GM12878 (cell line): ENCODE results near the gene AGBL4. TPM values are rescaled to one million over a fixed set of nuclear protein-coding genes. Genes with fewer than 3 reads are reported as not detected.

Experiments used
- ATAC-seq: fragments of 200-7000 bp; cut with Tn5 transposase; 3 replicates; pipeline ENCODE4 v1.9.1; 2020; ENCODE audit warnings: mild to moderate bottlenecking, moderate library complexity
- BruUV-seq: library from RNA; stranded (reverse); fragments of 400-500 nt; replicated peaks from 2 replicates; lab custom pipeline; 2021; lab: Mats Ljungman, UMichigan
- CTCF ChIA-PET: fragments of 300-600 bp; sonication (Branson Sonifier 250); formaldehyde crosslinking; extraction: SDS; loops from one replicate; lab custom pipeline; 2021; ENCODE audit warnings: inconsistent platforms; lab: Yijun Ruan, JAX
- POLR2A ChIA-PET: fragments of 350-600 bp; formaldehyde crosslinking; extraction: SDS; loops from one replicate; lab custom pipeline; 2021; ENCODE audit warnings: inconsistent platforms; lab: Charles Lee
- RAD21 ChIA-PET: fragments of 300-600 bp; sonication (Branson Sonifier 250); formaldehyde crosslinking; loops from one replicate; lab custom pipeline; 2023; ENCODE audit warnings: antibody characterized with exemption; ENCODE audit not compliant: unreplicated experiment; lab: Charles Lee
- SMC1A ChIA-PET: fragments of 300-600 bp; sonication (Branson Sonifier 250); formaldehyde crosslinking; loops from one replicate; lab custom pipeline; 2023; ENCODE audit not compliant: unreplicated experiment, uncharacterized antibody; lab: Charles Lee
- DNase-seq: peaks from one replicate; pipeline ENCODE4 v3.0.0-alpha.2; 2011; ENCODE audit warnings: low read depth, low spot score
- FAIRE-seq: peaks from 3 replicates; lab custom pipeline; 2011; peaks lifted over from hg19 to GRCh38; lab: Jason Lieb, UNC
- H2AFZ ChIP-seq: 2 replicates; pipeline ENCODE4 v1.6.0; 2011; ENCODE audit warnings: low read depth, low read length, control low read depth; ENCODE audit not compliant: control insufficient read depth
- H3K27ac ChIP-seq: 2 replicates; pipeline ENCODE4 v1.5.1; 2011; ENCODE audit warnings: control low read depth; ENCODE audit not compliant: control insufficient read depth, insufficient read depth
- H3K27me3 ChIP-seq, 2 experiments: replicated peaks in 1 of 2; 2 replicates each; pipeline versions ENCODE4 v1.6.0 to v1.6.1; 2011; ENCODE audit warnings: low read length in 1 of 2; ENCODE audit not compliant: control insufficient read depth in 2 of 2, insufficient read depth in 2 of 2
- H3K36me3 ChIP-seq, 2 experiments: 2 replicates each; pipeline ENCODE4 v1.5.1; 2011; ENCODE audit warnings: low read length in 1 of 2; ENCODE audit not compliant: control insufficient read depth in 2 of 2, insufficient read depth in 2 of 2
- H3K4me1 ChIP-seq: 2 replicates; pipeline ENCODE4 v1.6.1; 2011; ENCODE audit warnings: mild to moderate bottlenecking, low read length, moderate library complexity, mixed read lengths; ENCODE audit not compliant: control insufficient read depth, insufficient read depth
- H3K4me2 ChIP-seq: 2 replicates; pipeline ENCODE4 v1.6.0; 2011; ENCODE audit warnings: control low read depth; ENCODE audit not compliant: control insufficient read depth, insufficient read depth
- H3K4me3 ChIP-seq: fragments of 200-600 bp; sonication (generic); 2 replicates; pipeline ENCODE4 v1.5.1; 2016
- H3K79me2 ChIP-seq: 2 replicates; pipeline ENCODE4 v1.6.0; 2011; ENCODE audit warnings: low read length; ENCODE audit not compliant: control insufficient read depth, insufficient read depth
- H3K9ac ChIP-seq: 2 replicates; pipeline ENCODE4 v1.8.0; 2011; ENCODE audit warnings: low read length, control low read depth, mixed read lengths; ENCODE audit not compliant: control insufficient read depth, insufficient read depth
- H3K9me3 ChIP-seq: replicated peaks from 3 replicates; pipeline ENCODE4 v1.5.1; 2011; ENCODE audit warnings: mild to moderate bottlenecking, low read length; ENCODE audit not compliant: control insufficient read depth, insufficient read depth
- H4K20me1 ChIP-seq: 2 replicates; pipeline ENCODE4 v1.6.0; 2011; ENCODE audit not compliant: control insufficient read depth, insufficient read depth
- BCL11A ChIP-seq: IDR thresholded peaks from 2 replicates; pipeline ENCODE4 v1.6.1; 2011; ENCODE audit warnings: low read depth, low read length
- CEBPB ChIP-seq, 2 experiments: fragments of 150-350 bp in 1 of 2; IDR thresholded peaks; 2 replicates each; pipeline ENCODE4 v1.6.1; 2012 to 2014; ENCODE audit warnings: low read depth in 2 of 2, low read length in 2 of 2, borderline replicate concordance in 1 of 2, inconsistent platforms in 1 of 2
- EGR1 ChIP-seq, 2 experiments: IDR thresholded peaks; 1 replicate in 1 of 2; 2 replicates in 1 of 2; pipeline ENCODE4 v1.6.1; 2011 to 2012; ENCODE audit warnings: low read depth in 2 of 2, low read length in 2 of 2, borderline replicate concordance in 1 of 2, mild to moderate bottlenecking in 1 of 2, moderate library complexity in 1 of 2
- NR2F1 ChIP-seq: fragments of 450-650 bp; conservative IDR thresholded peaks from 2 replicates; pipeline ENCODE4 v1.6.1; 2017; ENCODE audit warnings: mild to moderate bottlenecking
- POLR2A ChIP-seq: IDR thresholded peaks from 2 replicates; pipeline ENCODE4 v1.6.1; 2011; ENCODE audit warnings: low read depth, mild to moderate bottlenecking, low read length
- RB1 ChIP-seq: fragments of 450-650 bp; formaldehyde crosslinking; IDR thresholded peaks from 2 replicates; pipeline ENCODE4 v1.6.1; 2017; ENCODE audit warnings: mild to moderate bottlenecking, borderline replicate concordance
- SMAD1 ChIP-seq: fragments of 450-650 bp; IDR thresholded peaks from 2 replicates; pipeline ENCODE4 v1.6.1; 2018; ENCODE audit warnings: mild to moderate bottlenecking, low read depth; ENCODE audit not compliant: partially characterized antibody
- STAT3 ChIP-seq: IDR thresholded peaks from 2 replicates; pipeline ENCODE4 v1.6.1; 2011; ENCODE audit warnings: low read depth, low read length, improper control_type of control experiment
- SUZ12 ChIP-seq: fragments of 200-600 bp; sonication (generic); IDR thresholded peaks from one replicate; pipeline ENCODE4 v1.6.1; 2018; ENCODE audit warnings: antibody characterized with exemption, mild to moderate bottlenecking; ENCODE audit not compliant: unreplicated experiment
- ZNF274 ChIP-seq: IDR thresholded peaks from one replicate; pipeline ENCODE4 v1.8.0; 2011; ENCODE audit not compliant: insufficient read length, insufficient read depth
- WGBS: methylation state at CpG from one replicate; pipeline ENCODE4 v1.1.6; 2016; ENCODE audit warnings: low lambda C conversion rate; ENCODE audit not compliant: insufficient replicate concordance, insufficient coverage; ENCODE audit errors: missing lambda C conversion rate; 5-methylcytosine and 5-hydroxymethylcytosine counted together
- in situ Hi-C: fragments of 300-500 bp; cut with MboI; formaldehyde crosslinking; loops from 9 replicates; pipeline ENCODE4 v1.14.3; 2018; ENCODE audit warnings: mixed read lengths
- intact Hi-C: fragments of 100-400 bp; cut with micrococcal nuclease; formaldehyde crosslinking; loops from one replicate; pipeline ENCODE4 v1.14.2; 2022; ENCODE audit not compliant: unreplicated experiment
- polyA plus RNA-seq, 11 experiments: library from polyadenylated mRNA; depleted of rRNA in 4 of 11; unstranded in 6 of 11; stranded (reverse) in 5 of 11; fragments of >200 nt; fragmentation: Nextera tagmentation in 4 of 11; fragmentation: Illumina TruSeq in 1 of 11; extraction: Ambion mirVana in 4 of 11; extraction: Trizol in 1 of 11; gene quantifications; 1 replicate in 1 of 11; 2 replicates in 10 of 11; pipeline versions ENCODE4 v1.2.1 to v1.2.3, GENCODE V29; 2011 to 2016; ENCODE audit warnings: inconsistent platforms in 2 of 11, missing spikeins in 2 of 11, low read depth in 1 of 11
- total RNA-seq, 4 experiments: library from RNA; depleted of rRNA in 3 of 4; stranded (reverse); fragments of >200 nt in 3 of 4; fragmentation: Illumina TruSeq in 1 of 4; extraction: Trizol in 1 of 4; gene quantifications; 2 replicates each; pipeline versions ENCODE4 v1.2.1 to v1.2.3, GENCODE V29; 2013 to 2021
- TF ChIP-seq, protein P1 (sequence below): fragments of 450-650 bp; conservative IDR thresholded peaks from 2 replicates; pipeline ENCODE4 v1.6.1; 2017; ENCODE audit warnings: mild to moderate bottlenecking, moderate library complexity
- TF ChIP-seq, protein P2 (sequence below): fragments of 450-650 bp; formaldehyde crosslinking; IDR thresholded peaks from 2 replicates; pipeline ENCODE4 v1.4.0; 2020; ENCODE audit warnings: mild to moderate bottlenecking, moderate library complexity

Gene AGBL4
- total and polyA plus RNA-seq, 10 of the 15 experiments (the other 5 are each of a cell fraction or from before 2014, with no cell fraction given), result 0.31 TPM; not detected in 9

DNA sequence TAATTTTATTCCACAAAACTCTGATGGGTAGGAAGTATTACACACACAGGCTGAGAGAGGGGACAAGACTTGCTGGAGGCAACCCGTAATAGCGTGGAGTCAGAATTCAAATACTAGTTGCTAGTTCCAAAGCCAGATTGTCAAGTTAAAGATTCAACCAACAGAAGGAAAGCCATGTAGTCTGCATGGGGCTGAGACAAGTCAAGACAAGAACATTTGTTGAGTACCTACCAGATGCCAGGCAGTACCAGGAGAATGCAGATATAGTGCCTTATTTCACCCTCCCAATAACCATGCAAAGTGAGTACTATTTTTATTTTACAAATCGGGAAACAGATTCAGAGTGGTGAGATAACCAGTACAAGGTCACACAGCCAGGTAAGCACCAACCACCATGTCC, 1441.3 kb downstream of the AGBL4 start (continued):
- TF ChIP-seq, protein P1, sequence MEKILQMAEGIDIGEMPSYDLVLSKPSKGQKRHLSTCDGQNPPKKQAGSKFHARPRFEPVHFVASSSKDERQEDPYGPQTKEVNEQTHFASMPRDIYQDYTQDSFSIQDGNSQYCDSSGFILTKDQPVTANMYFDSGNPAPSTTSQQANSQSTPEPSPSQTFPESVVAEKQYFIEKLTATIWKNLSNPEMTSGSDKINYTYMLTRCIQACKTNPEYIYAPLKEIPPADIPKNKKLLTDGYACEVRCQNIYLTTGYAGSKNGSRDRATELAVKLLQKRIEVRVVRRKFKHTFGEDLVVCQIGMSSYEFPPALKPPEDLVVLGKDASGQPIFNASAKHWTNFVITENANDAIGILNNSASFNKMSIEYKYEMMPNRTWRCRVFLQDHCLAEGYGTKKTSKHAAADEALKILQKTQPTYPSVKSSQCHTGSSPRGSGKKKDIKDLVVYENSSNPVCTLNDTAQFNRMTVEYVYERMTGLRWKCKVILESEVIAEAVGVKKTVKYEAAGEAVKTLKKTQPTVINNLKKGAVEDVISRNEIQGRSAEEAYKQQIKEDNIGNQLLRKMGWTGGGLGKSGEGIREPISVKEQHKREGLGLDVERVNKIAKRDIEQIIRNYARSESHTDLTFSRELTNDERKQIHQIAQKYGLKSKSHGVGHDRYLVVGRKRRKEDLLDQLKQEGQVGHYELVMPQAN, result no peak
- no peak for TF ChIP-seq SUZ12
- no peak for TF ChIP-seq NR2F1

- H3K36me3 ChIP-seq, result no peaks in the 10 kb centered on the region
- POLR2A ChIA-PET, result no interaction called here
- TF ChIP-seq CEBPB (IDR thresholded peaks at IDR 0.05; ENCODE audit: borderline replicate concordance in 1 of 2, low read depth in 2 of 2, low read length in 2 of 2), result no peak
- TF ChIP-seq, protein P2, sequence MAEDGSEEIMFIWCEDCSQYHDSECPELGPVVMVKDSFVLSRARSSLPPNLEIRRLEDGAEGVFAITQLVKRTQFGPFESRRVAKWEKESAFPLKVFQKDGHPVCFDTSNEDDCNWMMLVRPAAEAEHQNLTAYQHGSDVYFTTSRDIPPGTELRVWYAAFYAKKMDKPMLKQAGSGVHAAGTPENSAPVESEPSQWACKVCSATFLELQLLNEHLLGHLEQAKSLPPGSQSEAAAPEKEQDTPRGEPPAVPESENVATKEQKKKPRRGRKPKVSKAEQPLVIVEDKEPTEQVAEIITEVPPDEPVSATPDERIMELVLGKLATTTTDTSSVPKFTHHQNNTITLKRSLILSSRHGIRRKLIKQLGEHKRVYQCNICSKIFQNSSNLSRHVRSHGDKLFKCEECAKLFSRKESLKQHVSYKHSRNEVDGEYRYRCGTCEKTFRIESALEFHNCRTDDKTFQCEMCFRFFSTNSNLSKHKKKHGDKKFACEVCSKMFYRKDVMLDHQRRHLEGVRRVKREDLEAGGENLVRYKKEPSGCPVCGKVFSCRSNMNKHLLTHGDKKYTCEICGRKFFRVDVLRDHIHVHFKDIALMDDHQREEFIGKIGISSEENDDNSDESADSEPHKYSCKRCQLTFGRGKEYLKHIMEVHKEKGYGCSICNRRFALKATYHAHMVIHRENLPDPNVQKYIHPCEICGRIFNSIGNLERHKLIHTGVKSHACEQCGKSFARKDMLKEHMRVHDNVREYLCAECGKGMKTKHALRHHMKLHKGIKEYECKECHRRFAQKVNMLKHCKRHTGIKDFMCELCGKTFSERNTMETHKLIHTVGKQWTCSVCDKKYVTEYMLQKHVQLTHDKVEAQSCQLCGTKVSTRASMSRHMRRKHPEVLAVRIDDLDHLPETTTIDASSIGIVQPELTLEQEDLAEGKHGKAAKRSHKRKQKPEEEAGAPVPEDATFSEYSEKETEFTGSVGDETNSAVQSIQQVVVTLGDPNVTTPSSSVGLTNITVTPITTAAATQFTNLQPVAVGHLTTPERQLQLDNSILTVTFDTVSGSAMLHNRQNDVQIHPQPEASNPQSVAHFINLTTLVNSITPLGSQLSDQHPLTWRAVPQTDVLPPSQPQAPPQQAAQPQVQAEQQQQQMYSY (CRISPR knock-in tag), result no peak
- TF ChIP-seq POLR2A, result no peak
- TF ChIP-seq RB1, result no peak
- no peak for TF ChIP-seq SMAD1
- TF ChIP-seq ZNF274, result no peak
- TF ChIP-seq BCL11A, result no peak
- TF ChIP-seq STAT3, result no peak
- no peak for TF ChIP-seq EGR1 (IDR thresholded peaks at IDR 0.05; ENCODE audit: borderline replicate concordance in 1 of 2, low read depth in 2 of 2, low read length in 2 of 2)
- TF ChIP-seq, all 136 proteins: peak for 0
- ChIA-PET RAD21 (no interaction called here), SMC1A (no interaction called here), CTCF (interaction anchor here (1.0 to 1.3 kb wide), 2 partner anchors 97 to 236 kb away, joined by 3 read pairs; no protein-coding TSS in a partner anchor)
- Histone ChIP-seq H3K4me2 (no peak overlapping the region), H3K79me2 (no peaks in the 10 kb centered on the region), H4K20me1 (no peaks in the 10 kb centered on the region), H2AFZ (no peak overlapping the region), H3K27ac (no peak overlapping the region), H3K4me3 (no peak overlapping the region), H3K9ac (no peak overlapping the region), H3K4me1 (no peaks in the 10 kb centered on the region), H3K9me3 (no peaks in the 10 kb centered on the region), H3K27me3 (no peaks in the 10 kb centered on the region)
- in situ Hi-C loops (no loop called here), intact Hi-C loops (no loop called here)
- no peak for DNase-seq
- no peak for FAIRE-seq
- ATAC-seq, result no peak
- WGBS, result 0% methylated on average over 2 of the region's 2 CpGs
- no TSS peak for BruUV-seq
Measured at GRCh38 chr1:48581270-48581669, 1442.5 kb downstream of the AGBL4 start.
